NCI-H446 (cell line): ENCODE data around the gene FAM135A.
A peak's percentile ranks its signal among the peaks of the same experiment; 100 is the strongest.
"Not testable (repeated sequence)": the region's sequence is repeated elsewhere in the genome, so short reads cannot be mapped to it uniquely, and the experiment has no call there.

Source experiments
- DNase-seq, 2 experiments: peaks; one replicate each; lab custom pipeline; 2025; lab: John Stamatoyannopoulos, UW

The FAM135A gene

DNA sequence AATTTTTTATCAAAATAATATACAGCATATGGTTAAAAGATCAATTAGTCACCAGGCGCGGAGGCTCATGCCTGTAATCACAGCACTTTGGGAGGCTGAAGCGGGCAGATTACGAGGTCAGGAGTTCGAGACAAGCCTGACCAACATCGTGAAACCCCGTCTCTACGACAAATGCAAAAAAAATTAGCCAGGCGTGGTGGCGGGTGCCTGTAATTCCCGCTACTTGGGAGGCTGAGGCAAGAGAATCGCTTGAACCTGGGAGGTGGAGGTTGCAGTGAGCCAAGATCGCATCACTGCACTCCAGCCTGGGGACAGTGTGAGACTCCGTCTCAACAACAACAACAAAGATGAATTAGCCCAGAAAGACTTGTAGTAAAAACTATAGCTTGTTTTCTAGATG is 46.4 kb downstream of the FAM135A start:
- DNase-seq: not testable (repeated sequence)

DNA sequence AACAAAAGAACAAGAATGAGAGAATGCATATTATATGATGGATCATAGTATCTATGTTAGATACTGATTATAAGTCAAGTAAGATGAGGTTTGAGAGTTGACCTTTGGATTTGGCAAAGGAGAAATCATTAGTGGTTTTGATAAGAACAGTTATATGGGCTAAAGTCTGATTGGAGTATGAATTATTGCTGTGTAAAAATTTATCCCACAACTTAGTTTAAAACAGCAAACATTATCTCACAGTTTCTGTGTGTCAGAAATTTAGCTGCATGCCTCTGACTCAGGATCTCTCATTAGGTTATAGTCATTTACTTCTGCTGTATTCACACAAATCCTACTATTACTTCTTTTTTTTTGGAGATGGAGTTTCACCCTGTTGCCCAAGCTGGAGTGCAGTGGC is 56.7 kb downstream of the FAM135A start:
- DNase-seq: no peak

DNA sequence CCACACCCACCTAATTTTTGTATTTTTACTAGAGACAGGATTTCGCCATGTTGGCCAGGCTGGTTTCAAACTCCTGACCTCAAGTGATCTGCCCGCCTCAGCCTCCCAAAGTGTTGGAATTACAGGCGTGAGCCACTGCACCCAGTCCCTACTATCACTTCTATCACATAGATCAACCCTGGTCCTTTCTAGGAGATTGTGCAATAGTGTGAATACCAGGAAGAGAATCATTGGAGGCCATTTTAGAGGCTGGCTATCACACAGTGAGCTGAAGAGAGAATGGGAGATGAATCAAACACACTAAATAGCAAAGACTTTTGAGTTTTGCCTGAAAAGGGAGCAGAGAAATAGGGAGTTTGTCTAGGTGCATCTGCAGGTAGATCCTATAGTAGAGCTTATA is 57.2 kb downstream of the FAM135A start:
- not testable (repeated sequence) for DNase-seq

DNA sequence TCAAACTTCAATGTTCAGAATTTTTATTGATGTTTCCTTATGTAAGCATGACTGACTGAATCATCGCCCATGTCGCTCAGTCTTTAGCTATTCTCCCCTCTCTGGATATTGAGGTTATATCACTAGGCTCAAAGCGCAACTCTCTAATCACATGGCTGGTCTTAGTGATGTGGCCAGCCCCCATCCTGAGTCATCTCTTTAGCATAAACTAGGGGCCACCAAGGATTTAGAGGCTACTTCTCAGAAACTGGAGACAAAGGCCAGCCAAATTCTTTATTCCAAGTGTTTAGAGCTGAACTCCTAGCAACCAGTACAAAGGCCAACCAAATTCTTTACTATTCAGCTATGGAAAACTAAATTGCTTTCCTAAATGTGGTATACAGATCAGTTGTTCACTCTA is 61.4 kb downstream of the FAM135A start:
- no peak for DNase-seq

DNA sequence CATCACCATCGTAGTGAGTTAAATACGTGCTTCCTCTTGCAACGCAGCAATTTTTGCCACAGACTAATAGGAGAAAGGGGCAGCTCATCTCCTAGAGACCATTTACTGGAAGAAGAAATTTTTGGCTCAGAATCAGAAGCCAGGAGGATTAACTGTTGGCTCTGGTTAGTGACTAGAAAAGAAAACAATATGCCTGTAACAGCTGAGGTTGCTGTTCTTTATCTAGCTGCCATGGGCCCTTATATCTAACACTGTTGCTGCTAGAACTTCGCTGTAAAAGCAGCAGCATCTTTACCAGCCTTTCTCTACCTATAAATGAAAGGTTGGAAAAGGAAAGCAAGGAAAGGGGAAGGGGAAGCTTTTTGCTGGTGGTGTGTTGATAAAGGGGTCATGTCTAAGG is 65.9 kb downstream of the FAM135A start:
- DNase-seq: peak; percentile 20 to 70

DNA sequence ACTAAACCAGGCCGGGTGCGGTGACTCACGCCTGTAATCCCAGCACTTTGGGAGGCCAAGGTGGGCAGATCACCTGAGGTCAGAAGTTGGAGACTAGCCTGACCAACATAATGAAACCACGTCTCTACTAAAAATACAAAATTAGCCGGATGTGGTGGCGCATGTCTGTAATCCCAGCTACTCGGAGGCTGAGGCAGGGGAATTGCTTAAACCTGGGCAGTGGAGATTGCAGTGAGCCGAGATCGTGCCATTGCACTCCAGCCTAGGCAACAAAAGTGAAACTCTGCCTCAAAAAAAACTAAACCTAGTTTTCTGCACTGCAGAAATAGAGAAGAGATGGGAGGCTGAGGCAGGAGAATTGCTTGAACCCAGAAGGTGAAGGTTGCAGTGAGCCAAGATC is 73.3 kb downstream of the FAM135A start:
- not testable (repeated sequence) for DNase-seq

DNA sequence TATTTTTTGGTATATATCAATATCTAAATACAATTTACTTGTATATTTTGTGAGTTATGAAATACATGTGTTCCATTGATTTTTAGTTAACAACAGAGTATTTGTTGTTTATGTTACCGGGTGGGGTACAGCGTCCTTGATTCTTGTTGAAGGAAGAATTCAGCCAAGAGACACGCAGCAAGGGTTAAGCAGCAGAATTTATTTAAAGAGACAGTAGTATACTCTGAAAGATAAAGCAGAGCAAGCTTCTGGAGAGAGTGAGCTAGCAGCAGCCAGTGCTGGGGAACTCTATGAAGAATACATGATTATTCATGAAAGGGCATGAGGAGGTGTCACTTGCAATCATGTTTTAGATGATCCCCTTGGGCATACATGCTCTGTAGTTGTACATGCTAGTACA is 76.1 kb downstream of the FAM135A start:
- no peak for DNase-seq

DNA sequence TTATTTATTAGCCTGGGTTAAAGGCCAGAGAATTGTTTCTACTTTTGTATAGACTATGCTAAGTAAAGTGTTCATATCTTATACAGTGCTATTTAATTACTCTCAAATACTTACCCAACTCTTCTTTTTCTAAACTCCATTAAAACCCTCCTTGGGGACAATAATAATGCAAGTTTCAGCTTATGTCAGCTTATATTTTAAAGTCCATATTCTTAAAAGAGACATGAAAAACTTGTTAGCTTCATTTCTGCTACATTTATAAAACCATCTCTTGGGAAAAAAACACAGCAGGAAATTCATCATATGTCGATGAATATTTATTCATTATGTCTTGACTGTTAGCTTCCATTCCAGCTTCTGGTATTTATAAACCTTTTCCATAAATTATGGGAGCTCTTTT is 81.5 kb downstream of the FAM135A start:
- no peak for DNase-seq

DNA sequence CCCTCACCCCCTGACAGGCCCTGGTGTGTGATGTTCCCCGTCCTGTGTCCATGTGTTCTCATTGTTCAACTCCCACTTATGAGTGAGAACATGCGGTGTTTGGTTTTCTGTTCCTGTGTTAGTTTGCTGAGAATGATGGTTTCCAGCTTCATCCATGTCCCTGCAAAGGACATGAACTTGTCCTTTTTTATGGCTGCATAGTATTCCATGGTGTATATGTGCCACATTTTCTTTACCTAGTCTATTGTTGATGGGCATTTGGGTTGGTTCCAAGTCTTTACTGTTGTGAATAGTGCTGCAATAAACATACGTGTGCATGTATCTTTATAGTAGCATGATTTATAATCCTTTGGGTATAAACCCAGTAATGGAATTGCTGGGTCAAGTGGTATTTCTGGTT is 82.5 kb downstream of the FAM135A start:
- not testable (repeated sequence) for DNase-seq

DNA sequence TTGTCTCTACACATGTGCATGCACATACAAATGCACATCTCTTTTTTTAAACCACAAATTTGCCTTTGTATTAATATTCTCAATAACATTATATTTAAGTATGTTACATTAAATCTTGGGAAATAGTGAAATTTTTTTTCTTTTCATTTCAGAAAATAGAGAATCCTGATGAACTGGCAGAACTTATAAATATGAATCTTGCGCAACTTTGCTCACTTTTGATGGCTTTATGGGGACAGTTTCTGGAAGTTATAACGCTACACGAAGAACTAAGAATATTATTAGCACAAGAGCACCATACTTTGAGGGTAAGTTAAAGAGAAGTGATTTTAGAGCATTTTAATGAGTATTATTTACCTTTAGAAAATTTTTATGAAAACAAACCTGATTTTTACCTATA is 89.2 kb downstream of the FAM135A start:
- no peak for DNase-seq

DNA sequence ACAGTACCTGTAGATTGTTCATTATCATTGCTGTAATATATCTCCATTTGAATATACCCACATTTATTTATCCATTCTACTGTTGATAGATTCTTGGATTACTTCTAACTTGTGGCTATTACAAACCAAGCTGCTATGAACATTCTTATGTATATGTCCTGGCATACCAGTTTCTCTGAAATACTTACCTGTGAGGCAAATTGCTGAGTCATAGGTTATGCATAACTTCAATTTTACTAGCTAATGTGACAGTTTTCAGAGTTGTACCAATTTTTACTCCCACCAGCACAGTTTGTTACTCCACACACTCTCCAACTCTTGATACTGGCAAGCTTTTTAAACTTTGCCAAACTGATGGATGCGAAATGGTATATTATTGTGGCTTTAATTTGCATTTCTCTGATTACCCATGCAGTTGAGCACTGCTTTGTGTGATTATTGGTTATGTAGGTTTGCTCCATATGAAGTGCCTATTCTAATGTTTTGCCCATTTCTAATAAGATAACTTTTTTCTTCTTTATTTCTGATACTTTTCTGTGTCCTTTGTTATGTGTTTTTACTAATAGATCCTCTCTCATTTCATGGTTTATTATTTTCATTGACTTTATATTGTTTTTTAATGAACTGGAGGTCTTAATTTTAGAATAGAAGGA is 90.6 kb downstream of the FAM135A start:
- no peak for DNase-seq

DNA sequence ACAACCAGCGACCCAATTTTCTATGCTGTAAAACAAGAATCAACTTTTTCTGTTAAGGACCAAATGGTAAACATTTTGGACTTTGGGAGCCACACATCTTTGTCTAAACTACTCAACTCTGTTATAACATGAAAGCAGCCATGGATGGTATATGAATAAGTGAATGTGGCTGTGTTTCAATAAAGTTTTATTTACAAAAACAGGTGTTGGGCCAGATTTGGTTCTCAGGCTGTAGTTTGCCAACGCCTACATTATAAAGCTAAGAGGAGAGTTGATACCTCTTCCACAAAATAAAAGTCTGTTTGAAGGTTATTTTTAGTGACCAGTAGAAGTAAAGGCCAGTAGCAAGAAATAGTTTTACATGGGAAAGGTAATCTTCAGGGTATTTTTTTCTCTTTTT is 93.0 kb downstream of the FAM135A start:
- DNase-seq: no peak

DNA sequence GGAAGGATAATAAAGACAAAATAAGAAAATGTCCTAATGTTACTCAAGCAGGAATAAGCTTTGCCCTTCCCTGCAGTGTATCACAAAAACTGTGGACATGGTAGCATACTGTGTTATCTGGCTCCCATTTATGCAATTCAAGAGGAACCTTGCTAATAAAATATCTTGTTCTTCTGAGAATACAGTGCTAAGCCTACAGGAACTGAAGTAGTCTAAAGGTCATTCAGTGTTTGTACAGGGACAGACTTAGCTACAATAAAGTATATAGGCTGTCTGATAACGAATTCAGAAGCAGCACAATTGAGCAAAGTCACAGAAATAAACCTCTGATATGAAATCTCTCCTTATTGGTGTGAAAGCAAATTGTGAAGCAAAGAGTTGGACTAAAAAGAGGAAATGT is 93.9 kb downstream of the FAM135A start:
- no peak for DNase-seq

DNA sequence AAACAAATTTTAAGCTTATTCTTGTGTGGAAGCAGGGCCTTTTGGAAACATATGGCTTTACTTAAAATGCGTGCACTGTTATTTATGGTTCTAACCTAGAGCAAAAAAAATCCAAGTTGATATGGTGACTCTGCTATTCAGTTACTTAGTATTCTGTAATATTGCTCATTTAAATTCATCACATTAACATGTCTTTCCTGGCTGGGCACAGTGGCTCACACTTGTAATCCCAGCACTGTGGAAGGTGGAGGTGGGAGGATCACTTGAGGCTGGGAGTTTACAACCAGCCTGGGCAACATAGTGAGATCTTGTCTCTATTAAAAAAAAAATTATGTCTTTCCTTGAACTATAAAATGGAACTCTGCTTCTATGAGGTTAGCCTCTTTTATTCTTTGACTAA is 95.6 kb downstream of the FAM135A start:
- DNase-seq: no peak

DNA sequence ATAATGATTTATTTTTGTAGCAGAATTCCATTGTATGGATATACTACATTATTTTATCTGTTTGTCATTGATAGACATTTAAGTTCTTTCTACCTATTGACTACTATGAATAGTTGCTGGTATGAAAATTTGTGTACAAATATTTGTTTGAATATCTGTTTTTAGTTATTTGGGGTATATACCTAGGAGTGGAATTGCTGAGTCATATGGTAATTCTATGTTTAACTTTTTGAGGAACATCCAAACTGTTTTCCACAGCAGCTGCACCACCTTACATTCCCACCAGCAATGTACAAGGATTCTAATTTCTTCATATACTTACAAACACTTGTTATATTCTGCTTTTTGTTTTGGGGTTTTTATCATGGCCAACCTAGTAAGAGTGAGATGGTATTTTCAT is 97.3 kb downstream of the FAM135A start:
- DNase-seq: no peak

DNA sequence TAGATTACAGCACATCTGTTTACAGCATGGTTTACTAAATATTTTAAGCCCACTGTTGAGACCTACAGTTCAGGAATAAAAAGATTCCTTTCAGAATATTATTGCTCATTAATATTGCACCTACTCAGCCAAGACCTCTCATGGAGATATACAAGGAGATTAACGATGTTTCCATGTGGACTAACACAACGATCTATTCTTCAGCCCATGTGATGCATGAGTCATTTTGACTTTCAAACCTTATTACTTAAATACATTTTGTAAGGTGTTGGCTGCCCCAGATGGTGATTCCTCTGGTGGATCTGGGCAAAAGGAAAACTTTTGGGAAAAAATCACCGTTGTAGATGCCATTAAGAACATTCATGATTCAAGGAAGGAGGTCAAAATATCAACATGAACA is 105.4 kb downstream of the FAM135A start:
- no peak for DNase-seq

DNA sequence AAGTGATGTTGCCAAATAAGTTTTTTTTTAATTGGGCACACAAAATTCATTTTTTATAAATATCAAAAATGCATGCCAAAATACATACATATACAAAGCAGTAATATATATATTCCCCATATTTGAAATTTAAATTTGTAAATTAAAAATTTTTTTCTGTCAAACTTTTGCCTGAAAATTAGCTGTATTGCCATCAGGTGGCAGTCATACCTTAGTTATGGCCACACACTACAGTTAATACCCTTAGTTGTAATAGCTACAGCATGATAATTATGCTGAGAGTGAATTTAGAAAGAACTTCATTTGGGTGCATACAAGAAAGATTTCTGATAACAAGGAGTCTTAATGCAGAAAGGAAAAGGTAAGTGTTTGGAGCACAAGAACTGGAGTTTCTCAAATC is 107.3 kb downstream of the FAM135A start:
- no peak for DNase-seq

DNA sequence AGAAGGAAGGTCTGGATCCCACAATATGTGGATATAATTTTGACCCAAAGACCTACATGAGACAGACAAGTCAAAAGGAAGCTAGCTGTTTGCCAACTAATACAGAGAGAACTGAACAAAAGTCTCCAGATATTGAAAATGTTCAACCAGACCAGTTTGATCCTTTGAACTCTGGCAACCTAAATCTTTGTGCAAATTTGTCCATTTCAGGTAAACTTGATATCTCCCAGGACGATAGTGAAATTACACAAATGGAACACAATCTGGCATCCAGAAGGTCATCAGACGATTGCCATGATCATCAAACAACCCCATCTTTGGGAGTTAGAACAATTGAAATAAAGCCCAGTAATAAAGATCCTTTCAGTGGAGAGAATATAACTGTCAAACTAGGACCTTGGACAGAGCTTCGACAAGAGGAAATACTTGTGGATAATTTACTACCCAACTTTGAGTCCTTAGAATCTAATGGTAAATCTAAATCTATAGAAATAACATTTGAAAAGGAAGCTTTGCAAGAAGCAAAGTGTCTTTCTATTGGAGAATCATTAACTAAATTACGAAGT is 111.5 kb downstream of the FAM135A start:
- no peak for DNase-seq

DNA sequence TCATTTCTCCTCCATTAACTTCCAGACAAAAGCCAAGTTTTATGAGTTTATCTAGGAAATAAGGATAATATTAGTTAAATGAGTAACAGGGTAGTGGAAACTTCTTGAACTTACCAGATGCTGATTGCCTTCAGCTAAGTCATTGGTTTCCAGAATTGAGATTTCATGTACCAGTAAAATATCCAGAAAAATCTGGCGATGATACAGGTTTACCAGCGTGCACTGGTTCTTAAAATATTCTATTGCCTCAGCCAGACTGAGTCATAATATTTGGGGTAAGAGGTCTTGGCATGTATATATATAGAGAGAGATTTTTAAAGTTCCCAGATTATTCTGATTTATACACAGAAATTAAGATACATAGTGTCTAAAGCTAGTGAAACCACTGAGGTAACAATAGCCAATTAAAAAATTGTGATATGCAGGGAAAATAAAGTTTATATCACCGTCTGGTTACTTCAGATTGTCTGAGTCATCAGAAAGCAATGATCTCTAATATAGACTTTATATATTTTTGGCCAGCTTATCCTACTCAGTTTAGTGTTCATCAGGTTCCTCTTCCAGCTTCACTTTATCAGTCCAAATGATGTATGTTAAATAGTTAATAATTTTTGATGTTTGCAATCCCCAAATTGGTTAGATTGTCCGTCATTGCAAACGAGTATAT is 113.9 kb downstream of the FAM135A start:
- no peak for DNase-seq

DNA sequence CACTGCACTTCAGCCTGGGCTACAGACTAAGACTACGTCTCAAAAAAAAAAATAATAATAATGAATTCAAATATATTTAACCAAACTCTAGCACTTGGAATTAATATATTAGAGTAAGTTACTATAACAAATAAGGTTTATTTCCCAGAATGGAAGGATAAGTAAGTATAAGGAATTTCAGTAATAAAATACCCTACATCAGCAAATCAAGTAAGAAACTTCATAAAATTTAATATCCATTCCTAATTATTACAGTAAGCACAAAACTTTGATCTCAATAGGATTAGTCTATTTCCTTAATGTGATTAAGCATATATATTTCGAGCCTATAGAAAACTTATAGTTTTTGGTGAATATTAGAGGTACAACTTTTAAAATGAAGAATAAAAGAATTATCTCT is 116.7 kb downstream of the FAM135A start:
- DNase-seq: no peak

DNA sequence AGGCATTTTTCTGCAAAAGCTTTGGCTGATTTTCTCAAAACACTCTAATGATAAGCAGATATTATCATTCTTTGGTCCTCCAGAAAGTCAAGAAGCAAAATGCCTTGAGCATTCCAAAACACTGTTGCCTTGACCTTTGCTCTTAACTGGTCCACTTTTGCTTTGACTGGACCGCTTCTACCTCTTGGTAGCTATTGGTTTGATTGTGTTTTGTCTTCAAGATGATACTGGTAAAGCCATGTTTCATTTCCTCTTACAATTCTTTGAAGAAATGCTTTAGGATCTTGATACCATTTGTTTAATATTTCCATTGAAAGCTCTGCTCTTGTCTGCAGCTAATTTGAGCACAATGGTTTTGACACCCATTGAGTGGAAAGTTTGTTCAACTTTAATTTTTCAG is 117.8 kb downstream of the FAM135A start:
- DNase-seq: no peak

DNA sequence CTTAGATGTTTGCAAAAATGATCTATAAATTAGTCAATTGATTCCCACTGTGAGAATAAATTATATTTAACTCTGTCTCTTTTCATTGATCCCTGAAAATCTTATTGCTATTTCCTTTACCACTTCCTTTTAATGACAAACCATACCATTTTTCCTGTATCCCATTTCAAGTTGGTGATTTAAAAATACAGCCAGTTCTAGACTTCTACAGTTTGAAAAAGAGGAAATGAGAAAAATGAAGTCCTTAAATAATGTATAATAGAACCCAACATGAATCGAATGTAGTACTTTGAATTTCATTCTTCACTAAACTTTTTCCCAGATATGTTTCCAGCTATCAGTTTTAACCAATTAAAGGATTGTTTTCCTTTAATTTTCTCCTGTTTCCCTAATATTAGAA is 124.0 kb downstream of the FAM135A start:
- DNase-seq: no peak

DNA sequence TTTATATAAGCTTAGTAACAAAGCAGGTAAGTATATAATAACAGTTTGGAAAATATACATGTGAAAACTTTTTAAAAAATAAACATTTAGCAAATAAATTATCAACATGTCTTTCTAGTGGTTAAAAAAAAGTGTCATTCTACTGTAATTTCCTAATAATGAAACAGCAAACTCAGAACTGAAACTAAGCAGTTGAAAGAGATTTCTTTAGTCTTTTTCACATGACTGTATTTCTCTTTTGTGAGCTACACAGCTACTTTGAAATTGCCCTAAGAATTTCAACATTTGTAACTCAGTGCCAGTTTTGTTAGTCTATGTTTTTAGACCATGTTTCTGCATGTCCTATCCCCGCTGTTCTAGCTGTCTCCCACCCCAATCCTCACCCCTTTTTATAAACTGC is 125.1 kb downstream of the FAM135A start:
- no peak for DNase-seq

DNA sequence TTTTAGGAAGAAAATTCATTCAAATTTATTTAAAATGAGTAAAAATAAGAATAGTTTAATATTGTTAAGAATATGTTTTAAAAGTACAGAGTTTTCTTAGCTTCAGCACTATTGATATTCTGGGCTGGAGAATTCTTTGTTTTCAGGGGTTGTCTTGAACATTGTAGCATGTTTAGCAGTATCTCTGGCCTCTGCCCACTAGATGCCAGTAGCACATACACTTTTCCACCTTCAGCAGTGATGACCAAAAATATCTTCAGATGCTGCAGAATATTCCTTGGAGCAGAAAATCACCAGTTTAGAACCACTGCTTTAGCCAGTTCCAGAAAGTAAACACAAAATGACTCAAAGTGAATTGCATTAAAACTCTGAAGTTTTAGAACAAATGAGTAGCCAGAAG is 134.0 kb downstream of the FAM135A start:
- peak; percentile 8 to 10 for DNase-seq
